T-cell (primary cell): ENCODE results near the gene ADAMTS19. TPM values are rescaled to one million over a fixed set of nuclear protein-coding genes. Genes with fewer than 3 reads are reported as not detected.

Experiments
- ATAC-seq, 4 experiments: fragments of 200-7000 bp in 3 of 4; fragments of 150-1000 bp in 1 of 4; cut with Tn5 transposase; replicated peaks in 1 of 4; 1 replicate in 3 of 4; 2 replicates in 1 of 4; pipeline ENCODE4 v1.10.0; 2021; ENCODE audit warnings: moderate library complexity in 3 of 4, mild to moderate bottlenecking in 2 of 4, moderate number of reproducible peaks in 1 of 4
- CTCF ChIA-PET, 2 donors: fragments of 300-600 bp; sonication (Branson Sonifier 250); formaldehyde crosslinking; loops; one replicate each; lab custom pipeline; 2022; ENCODE audit warnings: antibody characterized with exemption in 2 of 2; lab: Charles Lee
- POLR2A ChIA-PET, 2 donors: fragments of 300-600 bp; sonication (Branson Sonifier 250); formaldehyde crosslinking; loops; one replicate each; lab custom pipeline; 2022; ENCODE audit warnings: antibody characterized with exemption in 2 of 2; lab: Charles Lee
- DNase-seq, 35 experiments: peaks; one replicate each; pipeline versions ENCODE4 v3.0.0 to v3.0.0-alpha.2; 2013 to 2023
- H3K27ac ChIP-seq: one replicate; pipeline ENCODE4 v1.5.1; 2013; ENCODE audit warnings: low read length
- H3K27me3 ChIP-seq, 2 experiments: replicated peaks in 1 of 2; 1 replicate in 1 of 2; 2 replicates in 1 of 2; pipeline versions ENCODE4 v1.6.1 to v1.7.0; 2013; ENCODE audit warnings: low read length in 1 of 2, mixed read lengths in 1 of 2; ENCODE audit not compliant: control insufficient read depth in 2 of 2, insufficient read depth in 2 of 2; ENCODE audit errors: extremely low read depth in 1 of 2
- H3K36me3 ChIP-seq, 2 donors: 1 replicate in 1 of 2; 2 replicates in 1 of 2; pipeline versions ENCODE4 v1.6.1 to v1.7.0; 2013; ENCODE audit warnings: low read length in 1 of 2; ENCODE audit not compliant: control insufficient read depth in 2 of 2, insufficient read depth in 1 of 2; ENCODE audit errors: extremely low read depth in 1 of 2
- H3K4me1 ChIP-seq, 2 experiments: 1 replicate in 1 of 2; 2 replicates in 1 of 2; pipeline versions ENCODE4 v1.6.1 to v1.7.0; 2013; ENCODE audit warnings: low read length in 2 of 2, mixed read lengths in 1 of 2; ENCODE audit not compliant: insufficient read depth in 2 of 2, control insufficient read depth in 1 of 2; ENCODE audit errors: extremely low read depth in 1 of 2
- H3K4me3 ChIP-seq, 2 donors: 1 replicate in 1 of 2; 2 replicates in 1 of 2; pipeline versions ENCODE4 v1.5.1 to v1.7.0; 2013; ENCODE audit warnings: mild to moderate bottlenecking in 2 of 2, low read length in 1 of 2, moderate library complexity in 1 of 2; ENCODE audit not compliant: control insufficient read depth in 1 of 2; ENCODE audit errors: extremely low read depth in 1 of 2
- H3K9me3 ChIP-seq: 2 replicates; pipeline ENCODE4 v1.7.0; 2013
- H3K27ac Mint-ChIP-seq, 2 donors: one replicate each; pipeline ENCODE4 v1.8.0; 2020 to 2021; ENCODE audit warnings: mild to moderate bottlenecking in 2 of 2, mixed read lengths in 2 of 2
- H3K27me3 Mint-ChIP-seq, 2 donors: one replicate each; pipeline ENCODE4 v1.8.0; 2021 to 2022; ENCODE audit warnings: mixed read lengths in 2 of 2
- H3K36me3 Mint-ChIP-seq: one replicate; pipeline ENCODE4 v1.8.0; 2021; ENCODE audit warnings: mixed read lengths
- H3K4me1 Mint-ChIP-seq, 3 donors: one replicate each; pipeline ENCODE4 v1.8.0; 2020 to 2022; ENCODE audit warnings: mixed read lengths in 3 of 3, mild to moderate bottlenecking in 1 of 3
- H3K4me3 Mint-ChIP-seq, 3 donors: one replicate each; pipeline ENCODE4 v1.8.0; 2020 to 2022; ENCODE audit warnings: mild to moderate bottlenecking in 3 of 3, mixed read lengths in 3 of 3, moderate library complexity in 3 of 3
- H3K9me3 Mint-ChIP-seq, 3 donors: one replicate each; pipeline ENCODE4 v1.8.0; 2020 to 2022; ENCODE audit warnings: mixed read lengths in 3 of 3
- WGBS: methylation state at CpG from one replicate; pipeline ENCODE4 v1.1.5; 2013; ENCODE audit warnings: missing lambda C conversion rate; ENCODE audit not compliant: insufficient coverage; 5-methylcytosine and 5-hydroxymethylcytosine counted together
- total RNA-seq, 35 experiments: library from RNA in 6 of 35; stranded (reverse) in 6 of 35; fragments of 120-200 nt in 1 of 35; gene quantifications; one replicate each; pipeline versions ENCODE4 v1.2.1 to v1.2.4 and lab custom pipeline; 2013 to 2026

Gene ADAMTS19
- total RNA-seq, 5 donors from 2014 or later (not counting 1 experiment from before 2014, with no cell fraction given), result 0.13 to 0.18 TPM; not detected in 3

GRCh38 chr5:129506950-129507349 lies 46.9 kb downstream of the ADAMTS19 start:
- Mint-ChIP-seq H3K27me3 (no peaks in the 10 kb centered on the region), H3K27ac (no peak overlapping the region), H3K36me3 (no peaks in the 10 kb centered on the region), H3K4me3 (no peak overlapping the region), H3K9me3 (peaks cover 0 to 2% (median under 1%) of the 10 kb centered on the region in 3 donors), H3K4me1 (no peaks in the 10 kb centered on the region)
- POLR2A ChIA-PET, result no interaction called here
- H3K4me3 ChIP-seq, result no peak overlapping the region
- H3K4me1 ChIP-seq, result no peaks in the 10 kb centered on the region
- DNase-seq (no peak), ATAC-seq (no peak)
- no peaks in the 10 kb centered on the region for H3K27me3 ChIP-seq
- no peaks in the 10 kb centered on the region for H3K9me3 ChIP-seq
- CTCF ChIA-PET, result no interaction called here
- H3K36me3 ChIP-seq, result no peaks in the 10 kb centered on the region
- H3K27ac ChIP-seq, result no peak overlapping the region

GRCh38 chr5:129507527-129507926 lies 47.4 kb downstream of the ADAMTS19 start:
- H3K36me3 Mint-ChIP-seq, result no peaks in the 10 kb centered on the region
- H3K9me3 ChIP-seq, result no peaks in the 10 kb centered on the region
- no peaks in the 10 kb centered on the region for H3K9me3 Mint-ChIP-seq
- H3K4me1 ChIP-seq, result no peaks in the 10 kb centered on the region
- no peaks in the 10 kb centered on the region for H3K27me3 Mint-ChIP-seq
- H3K4me1 Mint-ChIP-seq, result no peaks in the 10 kb centered on the region
- POLR2A ChIA-PET, result no interaction called here
- H3K4me3 ChIP-seq, result no peak overlapping the region
- CTCF ChIA-PET, result no interaction called here
- no peak overlapping the region for H3K27ac ChIP-seq
- H3K27me3 ChIP-seq, result no peaks in the 10 kb centered on the region
- DNase-seq (no peak), ATAC-seq (no peak)
- no peaks in the 10 kb centered on the region for H3K36me3 ChIP-seq
- no peak overlapping the region for H3K27ac Mint-ChIP-seq
- H3K4me3 Mint-ChIP-seq, result no peak overlapping the region
- 60% methylated on average over 1 of the region's 6 CpGs for WGBS

GRCh38 chr5:129508606-129509005 lies 48.5 kb downstream of the ADAMTS19 start:
- no CpG with 5 or more reads among the region's 2 CpGs for WGBS
- Mint-ChIP-seq H3K4me3 (no peak overlapping the region), H3K36me3 (no peaks in the 10 kb centered on the region), H3K27me3 (no peaks in the 10 kb centered on the region), H3K4me1 (no peaks in the 10 kb centered on the region), H3K27ac (no peak overlapping the region), H3K9me3 (no peaks in the 10 kb centered on the region)
- ChIA-PET CTCF (no interaction called here), POLR2A (no interaction called here)
- Histone ChIP-seq H3K4me1 (no peaks in the 10 kb centered on the region), H3K9me3 (no peaks in the 10 kb centered on the region), H3K4me3 (no peak overlapping the region), H3K27me3 (no peaks in the 10 kb centered on the region), H3K27ac (no peak overlapping the region), H3K36me3 (no peaks in the 10 kb centered on the region)
- ATAC-seq (no peak), DNase-seq (no peak)

GRCh38 chr5:129509363-129509975 lies 49.4 kb downstream of the ADAMTS19 start:
- POLR2A ChIA-PET, result no interaction called here
- Mint-ChIP-seq H3K27ac (no peak overlapping the region), H3K4me3 (no peak overlapping the region), H3K9me3 (no peaks in the 10 kb centered on the region), H3K4me1 (no peaks in the 10 kb centered on the region), H3K27me3 (no peaks in the 10 kb centered on the region), H3K36me3 (no peaks in the 10 kb centered on the region)
- H3K27me3 ChIP-seq, result no peaks in the 10 kb centered on the region
- CTCF ChIA-PET, result no interaction called here
- H3K27ac ChIP-seq, result no peak overlapping the region
- H3K4me3 ChIP-seq, result no peak overlapping the region
- ATAC-seq, result no peak
- WGBS, result no CpG with 5 or more reads among the region's 2 CpGs
- no peaks in the 10 kb centered on the region for H3K9me3 ChIP-seq
- no peaks in the 10 kb centered on the region for H3K4me1 ChIP-seq
- no peaks in the 10 kb centered on the region for H3K36me3 ChIP-seq
- DNase-seq, result no peak

GRCh38 chr5:129511291-129511690 lies 51.2 kb downstream of the ADAMTS19 start:
- H3K27me3 ChIP-seq, result no peaks in the 10 kb centered on the region
- Mint-ChIP-seq H3K9me3 (peaks cover 0 to 7% (median 4%) of the 10 kb centered on the region in 3 donors), H3K27me3 (no peaks in the 10 kb centered on the region), H3K27ac (no peak overlapping the region), H3K4me3 (no peak overlapping the region), H3K36me3 (no peaks in the 10 kb centered on the region), H3K4me1 (no peaks in the 10 kb centered on the region)
- no peaks in the 10 kb centered on the region for H3K4me1 ChIP-seq
- CTCF ChIA-PET, result no interaction called here
- DNase-seq (no peak), ATAC-seq (no peak)
- POLR2A ChIA-PET, result no interaction called here
- no peaks in the 10 kb centered on the region for H3K9me3 ChIP-seq
- no peak overlapping the region for H3K4me3 ChIP-seq
- H3K36me3 ChIP-seq, result no peaks in the 10 kb centered on the region
- H3K27ac ChIP-seq, result no peak overlapping the region

- H3K27me3 Mint-ChIP-seq, result no peaks in the 10 kb centered on the region
- H3K9me3 Mint-ChIP-seq, result peaks cover 9 to 13% (median 9%) of the 10 kb centered on the region in 3 donors
- no peak overlapping the region for H3K4me3 Mint-ChIP-seq
- H3K4me1 Mint-ChIP-seq, result no peaks in the 10 kb centered on the region
- no peaks in the 10 kb centered on the region for H3K4me1 ChIP-seq
- WGBS, result no CpG with 5 or more reads among the region's 3 CpGs
- no peak overlapping the region for H3K27ac Mint-ChIP-seq
- no peaks in the 10 kb centered on the region for H3K9me3 ChIP-seq
- no peak overlapping the region for H3K27ac ChIP-seq
- H3K36me3 Mint-ChIP-seq, result no peaks in the 10 kb centered on the region
- H3K4me3 ChIP-seq, result no peak overlapping the region
- CTCF ChIA-PET, result no interaction called here
- DNase-seq (no peak), ATAC-seq (no peak)
- H3K27me3 ChIP-seq, result no peaks in the 10 kb centered on the region
- POLR2A ChIA-PET, result no interaction called here
- H3K36me3 ChIP-seq, result no peaks in the 10 kb centered on the region
Measured at GRCh38 chr5:129541051-129541450, 81.0 kb downstream of the ADAMTS19 start.
